Measurements from ENCODE around the gene F7. TPM values are rescaled to one million over a fixed set of nuclear protein-coding genes. Genes with fewer than 3 reads are reported as not detected.

Gene F7
- total RNA-seq, 1 donor from 2014 or later: 4.1 TPM

- TF ChIP-seq CTCF (IDR thresholded peaks at IDR 0.05; ENCODE audit: unreplicated experiment): no peak
- H3K4me3 Mint-ChIP-seq: no peak overlapping the region
- H3K27me3 Mint-ChIP-seq (ENCODE audit: low read depth): peaks cover 48% of the 10 kb centered on the region
- H3K36me3 Mint-ChIP-seq: no peaks in the 10 kb centered on the region
- no peak for DNase-seq (ENCODE audit: low spot score in 2 of 2, unreplicated experiment in 2 of 2)
- no peaks in the 10 kb centered on the region for H3K9me3 Mint-ChIP-seq
- H3K27ac Mint-ChIP-seq: no peak overlapping the region
- peaks cover 9% of the 10 kb centered on the region for H3K4me1 Mint-ChIP-seq
Measured at GRCh38 chr13:113118261-113119021, 12.8 kb downstream of the F7 start.

- Mint-ChIP-seq H3K4me3 (no peak overlapping the region), H3K27ac (no peak overlapping the region), H3K4me1 (peaks cover 9% of the 10 kb centered on the region), H3K9me3 (no peaks in the 10 kb centered on the region), H3K36me3 (no peaks in the 10 kb centered on the region), H3K27me3 (ENCODE audit: low read depth) (peaks cover 45% of the 10 kb centered on the region)
- DNase-seq (ENCODE audit: low spot score in 2 of 2, unreplicated experiment in 2 of 2): no peak
- TF ChIP-seq CTCF (IDR thresholded peaks at IDR 0.05; ENCODE audit: unreplicated experiment): no peak
Measured at GRCh38 chr13:113119166-113119821, 13.7 kb downstream of the F7 start.

GRCh38 chr13:113119822-113120189, 14.2 kb downstream of the F7 start:
- Mint-ChIP-seq H3K27ac (no peak overlapping the region), H3K4me3 (no peak overlapping the region), H3K9me3 (no peaks in the 10 kb centered on the region), H3K27me3 (ENCODE audit: low read depth) (peaks cover 41% of the 10 kb centered on the region), H3K36me3 (no peaks in the 10 kb centered on the region), H3K4me1 (peaks cover 9% of the 10 kb centered on the region)
- TF ChIP-seq CTCF (IDR thresholded peaks at IDR 0.05; ENCODE audit: unreplicated experiment): no peak
- DNase-seq (ENCODE audit: low spot score in 2 of 2, unreplicated experiment in 2 of 2): no peak

GRCh38 chr13:113120300-113121182, 14.9 kb downstream of the F7 start:
- peaks cover 9% of the 10 kb centered on the region for H3K4me1 Mint-ChIP-seq
- H3K36me3 Mint-ChIP-seq: no peaks in the 10 kb centered on the region
- H3K4me3 Mint-ChIP-seq: no peak overlapping the region
- no peak for TF ChIP-seq CTCF (IDR thresholded peaks at IDR 0.05; ENCODE audit: unreplicated experiment)
- H3K9me3 Mint-ChIP-seq: no peaks in the 10 kb centered on the region
- H3K27ac Mint-ChIP-seq: no peak overlapping the region
- H3K27me3 Mint-ChIP-seq (ENCODE audit: low read depth): peaks cover 39% of the 10 kb centered on the region
- no peak for DNase-seq (ENCODE audit: low spot score in 2 of 2, unreplicated experiment in 2 of 2)

- Mint-ChIP-seq H3K27ac (no peak overlapping the region), H3K4me3 (no peak overlapping the region), H3K27me3 (ENCODE audit: low read depth) (peaks cover 32% of the 10 kb centered on the region), H3K9me3 (no peaks in the 10 kb centered on the region), H3K4me1 (peaks cover 9% of the 10 kb centered on the region), H3K36me3 (no peaks in the 10 kb centered on the region)
- DNase-seq (ENCODE audit: low spot score in 2 of 2, unreplicated experiment in 2 of 2): no peak
- TF ChIP-seq CTCF (IDR thresholded peaks at IDR 0.05; ENCODE audit: unreplicated experiment): no peak
Measured at GRCh38 chr13:113121183-113121927, 15.8 kb downstream of the F7 start.

All from mesothelial cell of epicardium (in vitro differentiated cells).